GM12892 (cell line): ENCODE data around the gene CCT4.
"Not testable (repeated sequence)": the region's sequence is repeated elsewhere in the genome, so short reads cannot be mapped to it uniquely, and the experiment has no call there.

ENCODE experiments used
- DNase-seq: peaks from one replicate; pipeline ENCODE4 v3.0.0; 2011; ENCODE audit not compliant: insufficient read length
- FAIRE-seq: peaks from 2 replicates; lab custom pipeline; 2011; peaks lifted over from hg19 to GRCh38; lab: Jason Lieb, UNC
- POLR2A ChIP-seq: IDR thresholded peaks from 2 replicates; pipeline ENCODE4 v1.6.1; 2011; ENCODE audit warnings: low read depth, low read length, control low read depth
- POLR2AphosphoS5 ChIP-seq: IDR thresholded peaks from 2 replicates; pipeline ENCODE4 v1.6.1; 2011; ENCODE audit warnings: low read depth, low read length, control low read depth
- TAF1 ChIP-seq: IDR thresholded peaks from 2 replicates; pipeline ENCODE4 v1.6.1; 2011; ENCODE audit warnings: low read depth, mild to moderate bottlenecking, control low read depth, low read length, borderline replicate concordance

The CCT4 gene

GRCh38 chr2:61910603-61911002, 22.1 kb upstream of the CCT4 start:
- no peak for DNase-seq
- no peak for FAIRE-seq
- TF ChIP-seq TAF1 (no peak), POLR2AphosphoS5 (no peak), POLR2A (no peak)

- no peak for FAIRE-seq
These were observed 20.7 kb upstream of the CCT4 start for GRCh38 chr2:61909116-61909515.

GRCh38 chr2:61906186-61906470, 17.7 kb upstream of the CCT4 start:
- no peak for FAIRE-seq
- TF ChIP-seq POLR2A: no peak
- no peak for TF ChIP-seq TAF1
- no peak for TF ChIP-seq POLR2AphosphoS5
- DNase-seq: no peak

More at GRCh38 chr2:61909116-61909515, 20.7 kb upstream of the CCT4 start:
- DNase-seq: no peak
- TF ChIP-seq TAF1: no peak
- TF ChIP-seq POLR2AphosphoS5: no peak
- no peak for TF ChIP-seq POLR2A

- FAIRE-seq: peak; percentile 96
- peak; percentile 44 for DNase-seq
- TF ChIP-seq TAF1 (peak; percentile 96), POLR2AphosphoS5 (peak; percentile 81; the same call in 1 of the 2 replicates), POLR2A (peak; percentile 91)
These were observed 17.1 kb upstream of the CCT4 start, which contains the start of gene COMMD1 for GRCh38 chr2:61905372-61906185. Gene COMMD1, plus strand, starts transcription at chr2:61905674. Its CDS starts 5 bp downstream, at chr2:61905679.

- DNase-seq: no peak
- TF ChIP-seq TAF1 (no peak), POLR2AphosphoS5 (no peak), POLR2A (no peak)
- FAIRE-seq: no peak
These were observed 11.8 kb upstream of the CCT4 start for GRCh38 chr2:61900281-61900680.

GRCh38 chr2:61898810-61899209, 10.4 kb upstream of the CCT4 start:
- FAIRE-seq: no peak

GRCh38 chr2:61887717-61888266, 664 bp downstream of the CCT4 start:
- no peak for FAIRE-seq
- TF ChIP-seq POLR2A (no peak), POLR2AphosphoS5 (no peak), TAF1 (no peak)

More at GRCh38 chr2:61898810-61899209, 10.4 kb upstream of the CCT4 start:
- TF ChIP-seq TAF1 (no peak), POLR2A (no peak), POLR2AphosphoS5 (no peak)
- no peak for DNase-seq

GRCh38 chr2:61885896-61886603, 2.4 kb downstream of the CCT4 start:
- DNase-seq: no peak
- no peak for TF ChIP-seq POLR2A
- TF ChIP-seq POLR2AphosphoS5: no peak
- no peak for TF ChIP-seq TAF1
- FAIRE-seq: no peak

More at GRCh38 chr2:61887717-61888266, 664 bp downstream of the CCT4 start:
- DNase-seq: no peak

- TF ChIP-seq POLR2A: no peak
- no peak for DNase-seq
- FAIRE-seq: no peak
These were observed 5.6 kb downstream of the CCT4 start for GRCh38 chr2:61882850-61883249.

- not testable (repeated sequence) for DNase-seq, FAIRE-seq
These were observed 9.1 kb downstream of the CCT4 start for GRCh38 chr2:61879351-61879750.

GRCh38 chr2:61878761-61879160, 9.7 kb downstream of the CCT4 start:
- FAIRE-seq (no peak), DNase-seq (no peak)
- TF ChIP-seq TAF1: no peak
- TF ChIP-seq POLR2A: no peak
- TF ChIP-seq POLR2AphosphoS5: no peak

GRCh38 chr2:61877571-61878245, 10.7 kb downstream of the CCT4 start:
- TF ChIP-seq POLR2A (no peak), TAF1 (no peak), POLR2AphosphoS5 (no peak)
- FAIRE-seq (no peak), DNase-seq (no peak)
